Measurements from ENCODE around the gene SPATA1.

SPATA1 gene, protein sequence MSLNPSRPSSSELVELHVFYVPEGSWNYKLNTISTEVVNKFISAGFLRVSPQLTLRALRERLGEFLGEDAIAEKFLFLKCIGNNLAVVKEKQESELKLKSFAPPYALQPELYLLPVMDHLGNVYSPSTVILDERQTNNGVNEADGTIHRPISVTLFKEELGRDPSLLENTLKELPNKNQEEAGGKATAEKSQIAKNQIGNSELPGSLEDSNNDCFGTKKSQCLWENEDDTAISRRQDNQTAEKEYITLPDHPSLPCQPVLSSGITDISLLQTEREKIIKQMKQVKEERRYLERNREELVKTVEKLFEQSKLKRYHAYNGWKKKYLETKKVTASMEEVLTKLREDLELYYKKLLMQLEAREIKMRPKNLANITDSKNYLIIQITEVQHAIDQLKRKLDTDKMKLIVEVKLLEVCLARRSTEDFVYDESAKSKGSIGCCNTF

DNA sequence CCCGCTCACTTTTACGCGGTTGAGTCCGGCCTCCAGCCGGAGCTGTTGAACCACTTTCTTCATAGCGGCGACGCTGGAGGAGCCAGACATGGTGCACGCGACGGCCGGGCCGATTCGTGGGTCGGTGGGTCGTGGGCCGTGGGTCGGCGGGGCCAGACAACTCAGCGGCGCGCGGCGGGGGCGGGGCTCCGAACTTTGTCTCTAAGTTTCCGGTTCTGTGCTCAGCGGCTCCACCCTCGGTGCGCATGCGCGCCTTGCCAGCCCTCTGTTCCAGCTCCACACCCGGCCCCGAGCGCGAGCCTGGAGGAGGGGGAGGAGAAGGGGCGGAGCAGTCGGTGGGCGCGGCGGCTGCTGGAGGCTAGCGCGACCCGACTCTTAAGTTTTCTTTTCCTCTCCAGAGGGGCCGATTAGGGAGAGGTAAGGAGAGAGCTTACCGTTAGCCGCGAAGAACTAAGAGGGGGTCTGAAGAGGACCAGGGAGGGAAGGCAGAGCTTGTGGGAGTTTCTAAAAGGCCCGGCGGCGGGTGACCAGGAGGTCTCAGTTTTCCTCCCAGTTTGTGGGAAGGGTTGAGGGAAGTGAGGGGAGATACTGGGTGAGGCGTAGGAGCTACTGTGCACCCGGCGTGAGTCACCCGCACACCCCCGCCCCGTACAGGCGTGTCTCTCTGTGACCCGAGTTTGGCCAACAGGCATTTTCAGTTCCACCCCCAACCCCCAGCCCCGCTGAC lies at the start of gene SPATA1, which contains the start of gene GNG5:
Gene SPATA1 (plus strand): TSS at position 385 of the 727 bp plus-strand sequence. CDS start 9,974 bp downstream, outside the sequence.
Gene GNG5 (minus strand): TSS at position 580 of the 727 bp plus-strand sequence. CDS start 490 bp downstream, at position 90.
- TF ChIP-seq, protein P1, sequence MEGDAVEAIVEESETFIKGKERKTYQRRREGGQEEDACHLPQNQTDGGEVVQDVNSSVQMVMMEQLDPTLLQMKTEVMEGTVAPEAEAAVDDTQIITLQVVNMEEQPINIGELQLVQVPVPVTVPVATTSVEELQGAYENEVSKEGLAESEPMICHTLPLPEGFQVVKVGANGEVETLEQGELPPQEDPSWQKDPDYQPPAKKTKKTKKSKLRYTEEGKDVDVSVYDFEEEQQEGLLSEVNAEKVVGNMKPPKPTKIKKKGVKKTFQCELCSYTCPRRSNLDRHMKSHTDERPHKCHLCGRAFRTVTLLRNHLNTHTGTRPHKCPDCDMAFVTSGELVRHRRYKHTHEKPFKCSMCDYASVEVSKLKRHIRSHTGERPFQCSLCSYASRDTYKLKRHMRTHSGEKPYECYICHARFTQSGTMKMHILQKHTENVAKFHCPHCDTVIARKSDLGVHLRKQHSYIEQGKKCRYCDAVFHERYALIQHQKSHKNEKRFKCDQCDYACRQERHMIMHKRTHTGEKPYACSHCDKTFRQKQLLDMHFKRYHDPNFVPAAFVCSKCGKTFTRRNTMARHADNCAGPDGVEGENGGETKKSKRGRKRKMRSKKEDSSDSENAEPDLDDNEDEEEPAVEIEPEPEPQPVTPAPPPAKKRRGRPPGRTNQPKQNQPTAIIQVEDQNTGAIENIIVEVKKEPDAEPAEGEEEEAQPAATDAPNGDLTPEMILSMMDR (IDR thresholded peaks at IDR 0.05; ENCODE audit: low read depth, low read length): no peak
- H3K4me3 ChIP-seq (replicated peaks in 1 of 2; ENCODE audit: low read depth in 2 of 2, low read length in 2 of 2): peak within 1 kb of the TSS; percentile 72 to 88
- peak; percentile 97 to 98 for DNase-seq (ENCODE audit: low read depth in 2 of 2)

DNA sequence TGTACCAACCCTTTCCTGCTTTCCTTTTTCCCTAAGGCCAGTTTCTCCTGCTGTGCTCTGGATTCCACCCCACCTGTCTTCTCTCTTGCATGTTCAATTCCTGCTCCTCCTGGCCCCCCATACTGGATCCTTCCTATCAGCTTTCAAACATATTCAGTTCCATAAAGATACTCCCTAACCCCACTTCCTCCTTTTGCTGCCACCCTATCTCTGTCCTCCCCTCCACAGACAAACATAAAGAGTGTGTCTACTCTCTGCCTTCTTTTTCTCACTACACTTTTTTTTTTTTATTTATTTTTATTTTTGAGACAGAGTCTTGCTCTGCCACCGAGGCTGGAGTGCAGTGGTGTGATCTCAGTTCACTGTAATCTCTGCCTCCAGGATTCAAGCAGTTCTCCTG lies 44.1 kb upstream of the SPATA1 start:
- no peak for DNase-seq (ENCODE audit: low read depth in 2 of 2)
- TF ChIP-seq, protein P1 (IDR thresholded peaks at IDR 0.05; ENCODE audit: low read depth, low read length): no peak
- H3K4me3 ChIP-seq (replicated peaks in 1 of 2; ENCODE audit: low read depth in 2 of 2, low read length in 2 of 2): no peak overlapping the region

DNA sequence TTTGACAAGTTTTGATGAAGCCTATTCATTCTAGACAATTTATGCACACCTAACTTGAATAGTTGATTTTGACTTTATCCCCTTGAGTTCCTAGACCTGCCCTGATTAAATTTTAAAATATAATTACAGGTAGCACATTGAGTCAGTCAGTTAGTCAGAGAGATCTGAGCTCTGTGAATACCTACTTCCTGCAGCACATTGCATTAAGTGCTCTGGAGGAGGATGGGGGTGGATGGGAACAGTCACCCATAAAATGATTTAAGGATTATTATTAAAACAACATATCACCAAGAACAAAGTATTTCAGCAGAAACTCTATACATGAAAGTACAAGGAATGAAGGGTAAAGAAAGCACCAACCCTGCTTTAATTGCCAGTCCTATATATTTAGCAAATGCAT lies 38.9 kb upstream of the SPATA1 start:
- DNase-seq (ENCODE audit: low read depth in 2 of 2): no peak
- H3K4me3 ChIP-seq (replicated peaks in 1 of 2; ENCODE audit: low read depth in 2 of 2, low read length in 2 of 2): no peak overlapping the region
- TF ChIP-seq, protein P1 (IDR thresholded peaks at IDR 0.05; ENCODE audit: low read depth, low read length): no peak

DNA sequence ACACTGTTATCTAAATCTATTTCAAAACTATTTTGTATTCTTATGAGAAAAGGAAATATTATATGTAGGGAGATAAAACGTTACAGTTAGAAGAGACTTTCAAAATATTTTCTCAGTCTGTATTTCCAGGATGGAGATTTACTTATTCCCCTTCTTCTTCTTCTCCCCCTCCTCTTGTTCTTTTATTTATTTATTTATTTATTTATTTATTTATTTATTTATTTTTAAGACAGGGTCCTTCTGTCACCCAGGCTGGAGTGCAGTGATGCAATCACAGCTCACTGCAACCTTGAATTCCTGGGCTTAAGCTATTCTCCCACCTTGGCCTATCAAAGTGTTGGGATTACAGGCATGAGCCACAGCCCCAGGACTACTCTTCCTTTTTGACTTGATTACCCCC lies 30.0 kb upstream of the SPATA1 start:
- no peak overlapping the region for H3K4me3 ChIP-seq (replicated peaks in 1 of 2; ENCODE audit: low read depth in 2 of 2, low read length in 2 of 2)
- no peak for DNase-seq (ENCODE audit: low read depth in 2 of 2)
- TF ChIP-seq, protein P1 (IDR thresholded peaks at IDR 0.05; ENCODE audit: low read depth, low read length): no peak

DNA sequence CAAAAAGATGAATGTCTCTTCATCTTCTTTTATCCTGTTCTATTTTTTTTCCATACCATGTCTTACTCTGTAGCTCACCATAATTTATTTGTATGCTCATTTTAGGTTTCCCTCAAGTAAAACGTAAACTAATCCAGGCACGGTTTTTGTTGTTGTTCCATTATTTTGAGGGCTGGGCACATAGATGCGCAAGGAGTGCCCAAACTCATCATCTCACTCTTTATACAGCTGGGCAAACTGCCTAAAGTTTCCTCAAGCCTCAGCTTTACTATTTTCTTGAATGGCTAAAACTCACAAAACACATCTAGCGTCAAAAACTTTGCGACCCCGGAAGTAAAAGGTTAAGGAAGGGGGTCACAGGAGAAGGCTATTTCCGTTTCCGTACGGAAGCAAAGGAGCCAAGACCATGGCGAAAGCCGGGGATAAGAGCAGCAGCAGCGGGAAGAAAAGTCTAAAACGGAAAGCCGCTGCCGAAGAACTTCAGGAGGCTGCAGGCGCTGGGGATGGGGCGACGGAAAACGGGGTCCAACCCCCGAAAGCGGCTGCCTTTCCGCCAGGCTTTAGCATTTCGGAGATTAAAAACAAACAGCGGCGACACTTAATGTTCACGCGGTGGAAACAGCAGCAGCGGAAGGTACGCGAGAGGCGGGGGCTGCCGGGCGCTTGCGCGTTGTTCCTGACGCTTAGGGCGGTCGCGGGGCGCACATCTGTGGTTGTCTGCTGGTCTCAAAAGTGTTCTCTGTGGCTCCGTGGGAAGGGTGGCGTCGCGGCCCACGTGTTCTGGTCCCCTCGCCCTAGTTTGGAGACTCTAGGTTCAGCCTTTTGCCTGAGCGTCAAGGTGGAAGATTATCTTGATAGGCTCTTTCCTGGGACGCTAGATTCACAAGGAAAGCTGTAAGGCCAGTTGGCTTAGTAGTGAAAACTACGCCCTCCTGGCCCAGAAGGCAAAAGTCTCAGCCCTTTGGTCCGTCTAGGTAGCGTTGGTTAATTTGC lies 27.0 kb upstream of the SPATA1 start, which contains the start of gene RPF1:
Gene RPF1 (plus strand): TSS at position 391 of the 993 bp plus-strand sequence. CDS start 16 bp downstream, at position 407.
- peak within 1 kb of the TSS; percentile 80 to 82 for H3K4me3 ChIP-seq (replicated peaks in 1 of 2; ENCODE audit: low read depth in 2 of 2, low read length in 2 of 2)
- TF ChIP-seq, protein P1 (IDR thresholded peaks at IDR 0.05; ENCODE audit: low read depth, low read length): no peak
- DNase-seq (ENCODE audit: low read depth in 2 of 2): peak; percentile 85 to 87

DNA sequence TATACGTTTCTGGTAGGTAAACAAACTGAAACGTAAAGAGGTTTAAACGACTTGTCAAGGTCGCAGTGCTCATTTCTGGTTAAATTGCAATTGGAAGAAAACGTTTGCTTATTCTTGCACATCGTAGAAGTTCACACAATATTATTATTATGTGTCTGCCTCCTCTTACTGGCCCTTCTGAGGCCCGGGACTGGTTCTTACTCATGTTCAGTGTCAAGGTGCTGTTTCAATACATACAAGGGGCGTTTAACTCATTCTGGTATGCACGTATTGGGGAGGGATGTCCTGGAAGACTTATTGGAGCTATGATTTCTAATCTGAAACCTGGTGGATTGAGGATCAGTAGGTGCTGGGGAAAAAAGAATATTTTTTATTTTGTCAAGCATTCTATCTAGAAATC lies 26.2 kb upstream of the SPATA1 start:
- peak overlapping the region; percentile 80 to 82 for H3K4me3 ChIP-seq (replicated peaks in 1 of 2; ENCODE audit: low read depth in 2 of 2, low read length in 2 of 2)
- peak in 1 of 2 donors; percentile 16 for DNase-seq (ENCODE audit: low read depth in 2 of 2)
- TF ChIP-seq, protein P1 (IDR thresholded peaks at IDR 0.05; ENCODE audit: low read depth, low read length): no peak

Data from cardiac fibroblast (primary cell).